Panc1 (cell line): ENCODE data around the gene SBDS. TPM values are rescaled to one million over a fixed set of nuclear protein-coding genes. Genes with fewer than 3 reads are reported as not detected.
"Not testable (repeated sequence)": the region's sequence is repeated elsewhere in the genome, so short reads cannot be mapped to it uniquely, and the experiment has no call there.

Experiments
- ATAC-seq: fragments of 200-7000 bp; cut with Tn5 transposase; 2 replicates; pipeline ENCODE4 v1.9.1; 2020; ENCODE audit warnings: mild to moderate bottlenecking, moderate library complexity
- BruUV-seq: library from RNA; stranded (reverse); fragments of 400-500 nt; replicated peaks from 2 replicates; lab custom pipeline; 2021; lab: Mats Ljungman, UMichigan
- CTCF ChIA-PET: fragments of 300-600 bp; sonication (Branson Sonifier 250); formaldehyde crosslinking; loops from one replicate; lab custom pipeline; 2022; ENCODE audit warnings: antibody characterized with exemption; lab: Charles Lee
- POLR2A ChIA-PET: fragments of 300-600 bp; sonication (Branson Sonifier 250); formaldehyde crosslinking; loops from one replicate; lab custom pipeline; 2022; ENCODE audit warnings: antibody characterized with exemption; lab: Charles Lee
- DNase-seq: peaks from one replicate; pipeline ENCODE4 v3.0.0-alpha.2; 2010; ENCODE audit warnings: low read depth, low spot score
- H3K27ac ChIP-seq: 2 replicates; pipeline ENCODE4 v1.5.1; 2011; ENCODE audit warnings: mild to moderate bottlenecking, low read length, inconsistent platforms
- H3K27me3 ChIP-seq: fragments of 200-500 bp; sonication (Bioruptor generic); 2 replicates; pipeline ENCODE4 v1.6.0; 2014; ENCODE audit warnings: low read length, inconsistent platforms; ENCODE audit not compliant: control insufficient read depth, insufficient read depth
- H3K36me3 ChIP-seq: fragments of 200-500 bp; sonication (Bioruptor generic); 2 replicates; pipeline ENCODE4 v1.5.1; 2014; ENCODE audit warnings: inconsistent platforms, mild to moderate bottlenecking, low read length, moderate library complexity; ENCODE audit not compliant: control insufficient read depth, insufficient read depth
- H3K4me1 ChIP-seq: 2 replicates; pipeline ENCODE4 v1.5.1; 2011; ENCODE audit warnings: inconsistent platforms, mild to moderate bottlenecking, low read length, moderate library complexity; ENCODE audit not compliant: control insufficient read depth, insufficient read depth
- H3K4me3 ChIP-seq, 2 experiments: 2 replicates each; pipeline ENCODE4 v1.5.1; 2011 to 2012; ENCODE audit warnings: low read depth in 2 of 2, low read length in 2 of 2, mild to moderate bottlenecking in 2 of 2, inconsistent platforms in 1 of 2, moderate library complexity in 1 of 2
- H3K9me3 ChIP-seq: fragments of 200-500 bp; sonication (Bioruptor generic); 2 replicates; pipeline ENCODE4 v1.5.1; 2014; ENCODE audit warnings: low read depth, mild to moderate bottlenecking, inconsistent platforms, low read length, moderate library complexity; ENCODE audit not compliant: control insufficient read depth, insufficient read depth
- POLR2AphosphoS5 ChIP-seq: IDR thresholded peaks from 2 replicates; pipeline ENCODE4 v1.6.1; 2012; ENCODE audit warnings: mild to moderate bottlenecking, low read depth, low read length, moderate library complexity
- SIN3A ChIP-seq: IDR thresholded peaks from 2 replicates; pipeline ENCODE4 v1.6.1; 2012; ENCODE audit warnings: low read depth, mild to moderate bottlenecking, low read length, moderate library complexity, borderline replicate concordance; ENCODE audit not compliant: insufficient read depth
- TCF7L2 ChIP-seq: IDR thresholded peaks from 2 replicates; pipeline ENCODE4 v1.6.1; 2011; ENCODE audit warnings: mild to moderate bottlenecking, low read depth, low read length, inconsistent platforms
- in situ Hi-C: cut with HindIII; loops from 2 replicates; pipeline ENCODE4 v1.10.0; 2016; ENCODE audit warnings: low sequenced_read_pairs, low pct_unique_long_range_greater_than_20kb
- intact Hi-C: fragments of 100-400 bp; cut with micrococcal nuclease; formaldehyde crosslinking; loops from one replicate; pipeline ENCODE4 v1.10.0; 2022; ENCODE audit not compliant: unreplicated experiment
- total RNA-seq: library from RNA; stranded (reverse); gene quantifications from one replicate; pipeline ENCODE4 v1.2.1, GENCODE V29; 2021; ENCODE audit not compliant: unreplicated experiment
- TF ChIP-seq, protein P1 (sequence below), 2 experiments: IDR thresholded peaks; 2 replicates each; pipeline ENCODE4 v1.6.1; 2011 to 2012; ENCODE audit warnings: low read depth in 2 of 2, control low read depth in 1 of 2, low read length in 1 of 2, mild to moderate bottlenecking in 1 of 2, moderate library complexity in 1 of 2; ENCODE audit not compliant: insufficient read depth in 1 of 2
- TF ChIP-seq, protein P2 (sequence below): fragments of 450-650 bp; IDR thresholded peaks from 2 replicates; pipeline ENCODE4 v1.5.1; 2017; ENCODE audit warnings: mild to moderate bottlenecking

Gene SBDS
- total RNA-seq, 1 experiment from 2014 or later = 82.8 TPM

DNA sequence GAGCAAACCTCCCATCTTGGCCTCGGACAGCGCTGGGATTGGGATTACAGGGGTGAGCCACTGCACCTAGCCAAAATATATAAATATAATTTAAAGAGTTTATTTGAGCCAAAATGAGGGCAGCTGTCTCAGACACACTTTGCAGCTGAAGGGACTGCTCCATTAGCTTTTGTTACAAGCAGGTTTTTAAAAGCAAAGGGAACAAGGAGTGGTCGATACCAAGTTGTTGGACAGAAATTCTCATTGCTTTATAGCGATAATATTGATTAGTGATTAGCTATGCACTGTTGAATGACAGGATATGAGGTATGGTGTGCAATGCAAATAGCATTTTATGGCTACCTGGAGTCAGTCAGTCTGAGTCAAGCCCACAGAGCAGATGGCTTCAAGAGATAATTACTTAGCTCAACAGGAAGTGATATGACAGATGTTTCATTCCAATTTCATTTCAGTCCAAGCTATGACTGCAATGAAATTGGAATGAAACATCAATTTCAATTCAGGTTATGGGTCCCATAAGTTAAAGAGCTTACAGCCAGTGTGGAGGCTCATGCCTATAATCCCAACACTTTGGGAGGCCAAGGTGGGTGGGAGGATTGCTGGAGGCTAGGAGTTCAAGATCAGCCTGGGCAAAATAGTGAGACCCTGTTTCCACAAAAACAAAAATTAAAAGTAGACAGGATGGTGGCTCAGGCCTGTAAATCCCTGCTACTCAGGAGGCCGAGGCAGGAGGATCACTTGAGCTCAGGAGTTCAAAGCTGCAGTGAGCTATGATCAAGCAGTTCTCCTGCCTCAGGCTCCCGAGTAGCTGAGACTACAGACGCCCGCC lies 24.4 kb upstream of the SBDS start:
- H3K36me3 ChIP-seq = no peaks in the 10 kb centered on the region
- intact Hi-C loops = no loop called here

DNA sequence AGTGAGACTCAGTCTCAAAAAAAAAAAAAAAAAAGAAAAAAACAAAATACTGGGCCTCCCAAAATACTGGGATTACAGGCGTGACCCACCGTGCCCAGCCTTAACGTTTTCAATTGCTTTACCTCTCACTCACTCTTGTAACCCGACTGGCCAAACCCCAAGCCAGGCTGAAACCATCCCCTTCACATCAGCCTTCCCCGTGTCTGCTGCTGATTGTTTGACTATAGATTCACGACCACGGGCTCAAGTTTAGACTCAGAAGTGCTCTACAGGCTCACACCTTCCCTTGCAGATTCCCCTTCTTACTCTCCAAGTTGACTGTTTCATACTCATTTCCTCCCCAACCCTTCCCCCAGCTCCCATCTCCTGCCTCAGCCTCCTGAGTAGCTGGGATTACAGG lies 23.6 kb upstream of the SBDS start:
- POLR2A ChIA-PET = no interaction called here
- no peak for ATAC-seq
- no peak for DNase-seq
- CTCF ChIA-PET = interaction anchor here (0.5 kb wide), 1 partner anchor 466 kb away, joined by 7 read pairs; no protein-coding TSS in a partner anchor
- Histone ChIP-seq H3K4me1 (no peaks in the 10 kb centered on the region), H3K27me3 (no peaks in the 10 kb centered on the region), H3K9me3 (no peaks in the 10 kb centered on the region), H3K27ac (no peak overlapping the region), H3K36me3 (no peaks in the 10 kb centered on the region; the same call in 1 of the 2 replicates), H3K4me3 (no peak overlapping the region)
- TF ChIP-seq POLR2AphosphoS5 = no peak
- BruUV-seq = no TSS peak
- in situ Hi-C loops (no loop called here), intact Hi-C loops (no loop called here)

More for the DNA sequence above, 24.4 kb upstream of the SBDS start:
- ATAC-seq = peak; percentile 60; the same call in 1 of the 2 replicates
- Histone ChIP-seq H3K4me1 (no peaks in the 10 kb centered on the region), H3K27ac (no peak overlapping the region), H3K4me3 (no peak overlapping the region), H3K9me3 (no peaks in the 10 kb centered on the region), H3K27me3 (no peaks in the 10 kb centered on the region)
- CTCF ChIA-PET = interaction anchor here (0.5 kb wide), 1 partner anchor 467 kb away, joined by 7 read pairs; no protein-coding TSS in a partner anchor
- in situ Hi-C loops = no loop called here
- no TSS peak for BruUV-seq
- POLR2A ChIA-PET = interaction anchor here (0.5 kb wide), 1 partner anchor 13 kb away, joined by 4 read pairs; no protein-coding TSS in a partner anchor
- DNase-seq = peak; percentile 32
- TF ChIP-seq, protein P1, sequence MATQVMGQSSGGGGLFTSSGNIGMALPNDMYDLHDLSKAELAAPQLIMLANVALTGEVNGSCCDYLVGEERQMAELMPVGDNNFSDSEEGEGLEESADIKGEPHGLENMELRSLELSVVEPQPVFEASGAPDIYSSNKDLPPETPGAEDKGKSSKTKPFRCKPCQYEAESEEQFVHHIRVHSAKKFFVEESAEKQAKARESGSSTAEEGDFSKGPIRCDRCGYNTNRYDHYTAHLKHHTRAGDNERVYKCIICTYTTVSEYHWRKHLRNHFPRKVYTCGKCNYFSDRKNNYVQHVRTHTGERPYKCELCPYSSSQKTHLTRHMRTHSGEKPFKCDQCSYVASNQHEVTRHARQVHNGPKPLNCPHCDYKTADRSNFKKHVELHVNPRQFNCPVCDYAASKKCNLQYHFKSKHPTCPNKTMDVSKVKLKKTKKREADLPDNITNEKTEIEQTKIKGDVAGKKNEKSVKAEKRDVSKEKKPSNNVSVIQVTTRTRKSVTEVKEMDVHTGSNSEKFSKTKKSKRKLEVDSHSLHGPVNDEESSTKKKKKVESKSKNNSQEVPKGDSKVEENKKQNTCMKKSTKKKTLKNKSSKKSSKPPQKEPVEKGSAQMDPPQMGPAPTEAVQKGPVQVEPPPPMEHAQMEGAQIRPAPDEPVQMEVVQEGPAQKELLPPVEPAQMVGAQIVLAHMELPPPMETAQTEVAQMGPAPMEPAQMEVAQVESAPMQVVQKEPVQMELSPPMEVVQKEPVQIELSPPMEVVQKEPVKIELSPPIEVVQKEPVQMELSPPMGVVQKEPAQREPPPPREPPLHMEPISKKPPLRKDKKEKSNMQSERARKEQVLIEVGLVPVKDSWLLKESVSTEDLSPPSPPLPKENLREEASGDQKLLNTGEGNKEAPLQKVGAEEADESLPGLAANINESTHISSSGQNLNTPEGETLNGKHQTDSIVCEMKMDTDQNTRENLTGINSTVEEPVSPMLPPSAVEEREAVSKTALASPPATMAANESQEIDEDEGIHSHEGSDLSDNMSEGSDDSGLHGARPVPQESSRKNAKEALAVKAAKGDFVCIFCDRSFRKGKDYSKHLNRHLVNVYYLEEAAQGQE (IDR thresholded peaks at IDR 0.05; ENCODE audit: insufficient read depth in 1 of 2, low read depth in 2 of 2, low read length in 1 of 2) = no peak
- no peak for TF ChIP-seq TCF7L2
- TF ChIP-seq POLR2AphosphoS5 = no peak
- TF ChIP-seq, protein P2, sequence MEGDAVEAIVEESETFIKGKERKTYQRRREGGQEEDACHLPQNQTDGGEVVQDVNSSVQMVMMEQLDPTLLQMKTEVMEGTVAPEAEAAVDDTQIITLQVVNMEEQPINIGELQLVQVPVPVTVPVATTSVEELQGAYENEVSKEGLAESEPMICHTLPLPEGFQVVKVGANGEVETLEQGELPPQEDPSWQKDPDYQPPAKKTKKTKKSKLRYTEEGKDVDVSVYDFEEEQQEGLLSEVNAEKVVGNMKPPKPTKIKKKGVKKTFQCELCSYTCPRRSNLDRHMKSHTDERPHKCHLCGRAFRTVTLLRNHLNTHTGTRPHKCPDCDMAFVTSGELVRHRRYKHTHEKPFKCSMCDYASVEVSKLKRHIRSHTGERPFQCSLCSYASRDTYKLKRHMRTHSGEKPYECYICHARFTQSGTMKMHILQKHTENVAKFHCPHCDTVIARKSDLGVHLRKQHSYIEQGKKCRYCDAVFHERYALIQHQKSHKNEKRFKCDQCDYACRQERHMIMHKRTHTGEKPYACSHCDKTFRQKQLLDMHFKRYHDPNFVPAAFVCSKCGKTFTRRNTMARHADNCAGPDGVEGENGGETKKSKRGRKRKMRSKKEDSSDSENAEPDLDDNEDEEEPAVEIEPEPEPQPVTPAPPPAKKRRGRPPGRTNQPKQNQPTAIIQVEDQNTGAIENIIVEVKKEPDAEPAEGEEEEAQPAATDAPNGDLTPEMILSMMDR = no peak
- no peak for TF ChIP-seq SIN3A

DNA sequence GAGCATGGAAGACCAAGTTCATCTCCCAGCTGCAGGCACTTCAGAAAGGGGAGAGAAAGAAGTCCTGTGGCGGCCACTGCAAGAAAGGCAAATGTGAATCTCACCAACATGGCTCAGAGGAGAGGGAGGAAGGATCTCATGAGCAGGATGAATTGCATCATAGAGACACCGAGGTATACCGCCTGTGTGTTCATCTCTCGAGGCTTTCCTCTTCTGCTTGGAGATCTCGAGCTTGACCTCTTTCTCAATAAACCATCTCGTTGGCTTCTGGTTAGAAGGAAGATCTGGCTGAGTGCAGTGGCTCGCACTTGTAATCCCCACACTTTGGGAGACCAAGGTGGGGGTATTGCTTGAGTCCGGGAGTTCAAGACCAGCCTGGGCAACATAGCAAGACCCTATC lies 22.6 kb upstream of the SBDS start:
- H3K9me3 ChIP-seq, H3K4me1 ChIP-seq, H3K4me3 ChIP-seq, intact Hi-C loops, POLR2A ChIA-PET, BruUV-seq, in situ Hi-C loops, H3K27ac ChIP-seq, H3K36me3 ChIP-seq, ATAC-seq, H3K27me3 ChIP-seq, DNase-seq: not testable (repeated sequence)
- CTCF ChIA-PET = interaction anchor here (0.6 kb wide), 1 partner anchor 987 kb away, joined by 4 read pairs; no protein-coding TSS in a partner anchor

DNA sequence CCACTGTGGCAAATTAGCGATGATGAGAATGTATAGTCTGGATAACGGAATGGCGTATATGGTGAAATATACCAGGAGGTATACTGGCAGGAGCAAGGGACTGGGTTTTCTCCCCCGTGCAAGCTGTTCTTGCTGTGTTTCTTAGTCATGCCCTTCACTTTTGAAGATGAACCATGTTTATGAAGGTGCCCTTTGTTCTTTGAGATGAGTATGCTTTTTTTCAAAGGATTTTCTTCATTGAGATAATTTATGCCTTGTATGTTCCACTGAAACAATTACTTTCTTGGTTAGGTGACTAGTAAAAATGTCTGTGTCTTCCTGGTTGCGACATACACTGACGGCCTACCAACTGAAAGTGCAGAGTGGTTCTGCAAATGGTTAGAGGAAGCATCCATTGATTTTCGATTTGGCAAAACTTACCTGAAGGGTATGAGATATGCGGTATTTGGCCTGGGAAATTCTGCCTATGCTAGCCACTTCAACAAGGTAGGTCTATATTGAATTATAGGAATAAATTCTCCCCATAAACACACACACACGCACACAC lies 18.8 kb upstream of the SBDS start:
- H3K9me3 ChIP-seq, DNase-seq, ATAC-seq, H3K4me3 ChIP-seq, H3K4me1 ChIP-seq, H3K27me3 ChIP-seq, in situ Hi-C loops, H3K36me3 ChIP-seq, H3K27ac ChIP-seq, intact Hi-C loops, CTCF ChIA-PET: not testable (repeated sequence)
- TSS peak; percentile 21 for BruUV-seq
- POLR2A ChIA-PET = interaction anchor here (0.6 to 0.7 kb wide), 2 partner anchors 8 to 28 kb away, joined by 5 to 21 read pairs; no protein-coding TSS in a partner anchor

DNA sequence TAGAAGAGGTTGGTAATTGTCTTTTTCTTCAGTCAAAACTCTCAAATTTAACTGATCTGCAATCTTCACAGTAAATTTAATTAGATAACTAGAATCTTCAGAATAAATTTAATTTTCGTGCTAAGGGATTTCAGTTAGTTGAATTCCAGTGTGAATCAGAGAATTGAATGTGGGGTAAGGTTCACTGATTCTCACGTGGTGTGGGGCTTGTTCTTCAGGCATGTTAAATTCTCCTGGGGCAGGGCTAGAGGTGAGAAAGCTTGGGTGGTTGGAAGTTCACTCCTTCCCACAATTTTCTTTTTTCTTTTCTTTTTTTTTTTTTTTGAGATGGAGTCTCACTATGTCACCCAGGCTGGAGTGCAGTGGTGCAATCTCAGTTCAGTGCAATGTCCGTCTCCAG lies 14.3 kb upstream of the SBDS start:
- H3K4me3 ChIP-seq, H3K9me3 ChIP-seq, POLR2A ChIA-PET, BruUV-seq, H3K27me3 ChIP-seq, H3K27ac ChIP-seq, in situ Hi-C loops, ATAC-seq, H3K4me1 ChIP-seq, CTCF ChIA-PET, H3K36me3 ChIP-seq, intact Hi-C loops, DNase-seq: not testable (repeated sequence)
